ENCODE measurements around the gene RPS19BP1. TPM values are rescaled to one million over a fixed set of nuclear protein-coding genes. Genes with fewer than 3 reads are reported as not detected.
A peak's percentile ranks its signal among the peaks of the same experiment; 100 is the strongest.
"Not testable (repeated sequence)": the region's sequence is repeated elsewhere in the genome, so short reads cannot be mapped to it uniquely, and the experiment has no call there.

Gene RPS19BP1
- polyA plus RNA-seq, 1 donor: 50.8 TPM

- no peak for DNase-seq (ENCODE audit: low read depth)
Measured at GRCh38 chr22:39528681-39529486, 3.7 kb downstream of the RPS19BP1 start.

- DNase-seq (ENCODE audit: low read depth): no peak
Measured at GRCh38 chr22:39528080-39528661, 4.4 kb downstream of the RPS19BP1 start.

- DNase-seq (ENCODE audit: low read depth): no peak
Measured at GRCh38 chr22:39527481-39527961, 5.0 kb downstream of the RPS19BP1 start.

- DNase-seq (ENCODE audit: low read depth): no peak
Measured at GRCh38 chr22:39526736-39527171, 5.8 kb downstream of the RPS19BP1 start.

- DNase-seq (ENCODE audit: low read depth): no peak
Measured at GRCh38 chr22:39525658-39525975, 6.9 kb downstream of the RPS19BP1 start.

GRCh38 chr22:39524753-39525657, 7.5 kb downstream of the RPS19BP1 start:
- no peak for DNase-seq (ENCODE audit: low read depth)

- no peak for DNase-seq (ENCODE audit: low read depth)
Measured at GRCh38 chr22:39524089-39524752, 8.3 kb downstream of the RPS19BP1 start.

- DNase-seq (ENCODE audit: low read depth): no peak
Measured at GRCh38 chr22:39522567-39523300, 9.8 kb downstream of the RPS19BP1 start.

- not testable (repeated sequence) for DNase-seq (ENCODE audit: low read depth)
Measured at GRCh38 chr22:39522091-39522490, 10.5 kb downstream of the RPS19BP1 start.

- not testable (repeated sequence) for DNase-seq (ENCODE audit: low read depth)
Measured at GRCh38 chr22:39521106-39521885, 11.3 kb downstream of the RPS19BP1 start.

GRCh38 chr22:39520226-39521105, 12.1 kb downstream of the RPS19BP1 start, which contains the start of gene ATF4:
ATF4 (plus strand) TSS chr22:39520562; CDS start chr22:39521446, 884 bp downstream.
- peak; percentile 97 for DNase-seq (ENCODE audit: low read depth)

- DNase-seq (ENCODE audit: low read depth): no peak
Measured at GRCh38 chr22:39519681-39520225, 12.8 kb downstream of the RPS19BP1 start.

GRCh38 chr22:39518996-39519680, 13.4 kb downstream of the RPS19BP1 start:
- DNase-seq (ENCODE audit: low read depth): no peak

- DNase-seq (ENCODE audit: low read depth): no peak
Measured at GRCh38 chr22:39518144-39518786, 14.3 kb downstream of the RPS19BP1 start.

- DNase-seq (ENCODE audit: low read depth): no peak
Measured at GRCh38 chr22:39517470-39517869, 15.1 kb downstream of the RPS19BP1 start.

GRCh38 chr22:39515266-39516050, 17.1 kb downstream of the RPS19BP1 start:
- no peak for DNase-seq (ENCODE audit: low read depth)
